ENCODE measurements around the gene CTU1. TPM values are rescaled to one million over a fixed set of nuclear protein-coding genes. Genes with fewer than 3 reads are reported as not detected.
"Not testable (repeated sequence)": the region's sequence is repeated elsewhere in the genome, so short reads cannot be mapped to it uniquely, and the experiment has no call there.

CTU1 gene
- polyA plus RNA-seq (ENCODE audit: insufficient read length in 4 of 4), result 1 to 10 TPM; 2.6 to 4.6 (median 3.0) TPM

DNA sequence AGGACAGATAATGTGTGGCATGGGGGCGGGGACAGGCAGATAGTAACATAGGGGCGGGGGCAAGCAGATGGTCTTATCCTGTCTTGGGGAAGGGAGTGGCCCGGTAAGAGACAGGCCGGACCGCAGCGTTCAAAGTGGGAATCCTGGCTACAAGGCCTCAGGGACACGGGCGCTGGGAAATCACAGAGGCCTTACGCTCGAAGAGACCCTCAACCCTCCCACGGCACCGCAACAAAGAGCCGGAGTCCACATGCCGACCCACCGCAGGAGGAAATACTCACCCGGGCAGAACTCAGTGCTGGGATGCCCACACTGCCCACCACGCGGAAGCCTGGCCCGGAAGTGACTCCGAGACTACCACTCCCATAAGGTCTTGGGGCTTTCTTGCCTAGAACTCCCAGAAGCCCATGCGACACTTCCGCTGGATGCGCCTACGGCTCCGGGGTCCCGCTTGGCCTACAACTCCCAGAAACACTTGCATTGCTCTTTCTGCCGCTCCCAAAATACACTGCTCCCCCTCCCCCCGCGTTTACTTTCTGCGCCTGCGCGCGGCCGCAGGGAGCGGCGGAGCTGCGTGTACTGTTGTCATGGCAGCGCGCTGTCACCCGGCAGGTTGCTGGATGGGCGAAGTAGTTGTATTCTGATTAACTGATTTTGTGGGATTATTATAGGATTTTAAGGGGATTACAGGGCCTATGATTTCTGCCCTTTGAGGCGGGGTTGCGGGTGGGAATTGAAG lies at the start of gene CTU1:
TSS of gene CTU1 (minus strand) at position 344 of the 739 bp plus-strand sequence. CDS start 3,840 bp downstream, outside the sequence.
- DNase-seq (ENCODE audit: low read depth in 4 of 4, low spot score in 3 of 4), result peak; percentile 95 to 98 (median 96)

DNA sequence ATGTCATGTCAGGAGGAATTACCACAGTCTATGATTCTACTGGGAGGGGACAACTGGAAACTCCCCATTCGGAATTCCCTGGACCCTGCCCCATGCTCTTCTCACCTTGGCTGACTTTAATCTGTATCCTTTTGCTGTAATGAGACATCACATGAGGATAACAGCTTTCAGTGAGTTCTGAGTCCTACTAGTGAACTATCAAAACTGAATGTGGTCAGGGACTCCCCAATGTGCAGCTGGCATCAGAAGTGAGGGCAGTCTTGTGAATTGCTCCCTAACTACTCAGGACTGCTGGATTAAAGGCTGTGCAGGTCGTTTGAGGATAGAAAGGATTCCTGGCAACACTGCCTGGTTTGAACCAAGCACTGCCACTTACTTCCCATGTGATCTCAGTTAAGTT lies 49.1 kb upstream of the CTU1 start:
- DNase-seq (ENCODE audit: low read depth in 4 of 4, low spot score in 3 of 4), result no peak

DNA sequence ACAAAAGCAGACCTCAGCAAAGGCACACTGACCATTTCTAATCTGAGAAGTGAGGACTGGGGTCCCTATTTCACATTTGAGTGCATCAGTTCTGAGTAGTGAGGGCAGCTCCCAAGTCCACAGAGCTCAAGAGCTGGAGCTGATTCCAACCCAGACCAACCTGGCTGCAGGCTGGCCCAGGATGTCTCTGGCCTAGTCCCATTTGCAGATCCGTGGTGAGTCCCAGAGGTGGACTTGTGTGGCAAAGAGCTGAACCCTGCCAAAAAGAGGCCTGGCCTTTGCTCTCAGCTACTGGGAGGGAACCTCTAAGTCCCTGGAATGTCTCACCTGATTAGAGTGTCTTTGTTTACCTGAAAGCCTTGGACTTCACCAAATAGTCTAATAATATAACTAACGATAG lies 48.5 kb upstream of the CTU1 start:
- DNase-seq (ENCODE audit: low read depth in 4 of 4, low spot score in 3 of 4), result no peak

DNA sequence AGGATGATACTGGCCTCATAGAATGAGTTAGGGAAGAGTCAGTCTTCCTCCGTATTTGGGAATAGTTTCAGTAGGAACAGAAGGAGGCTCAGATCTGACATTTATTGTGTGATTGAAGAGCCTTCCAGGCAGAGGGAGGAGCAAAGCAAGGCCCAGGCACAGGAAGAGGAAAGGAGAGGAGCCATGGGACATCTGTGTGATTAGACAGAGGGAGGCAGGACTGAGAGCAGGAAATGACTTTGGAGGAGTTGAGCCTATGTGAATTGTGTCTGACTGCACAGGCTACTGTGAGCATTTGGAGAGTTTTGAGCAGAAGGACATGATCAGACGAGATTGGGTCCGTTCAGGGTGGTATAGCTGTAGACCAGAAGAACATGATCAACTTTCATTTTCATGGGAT lies 42.4 kb upstream of the CTU1 start:
- no peak for DNase-seq (ENCODE audit: low read depth in 4 of 4, low spot score in 3 of 4)

DNA sequence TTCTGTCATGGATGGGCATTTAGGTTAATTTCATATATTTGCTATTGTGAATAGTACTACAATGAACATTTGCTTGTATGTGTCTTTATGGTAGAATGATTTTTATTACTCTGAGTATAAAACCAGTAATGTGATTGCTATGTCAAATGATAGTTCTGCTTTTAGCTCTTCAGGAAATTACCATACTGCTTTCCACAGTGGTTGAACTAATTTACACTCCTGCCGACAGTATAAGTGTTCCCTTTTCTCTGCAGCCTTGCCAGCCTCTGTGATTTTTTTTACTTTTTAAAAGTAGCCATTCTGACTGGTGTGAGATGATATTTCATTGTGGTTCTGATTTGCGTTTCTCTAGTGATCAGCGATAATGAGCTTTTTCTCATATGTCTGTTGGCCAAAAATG lies 40.4 kb upstream of the CTU1 start:
- no peak for DNase-seq (ENCODE audit: low read depth in 4 of 4, low spot score in 3 of 4)

DNA sequence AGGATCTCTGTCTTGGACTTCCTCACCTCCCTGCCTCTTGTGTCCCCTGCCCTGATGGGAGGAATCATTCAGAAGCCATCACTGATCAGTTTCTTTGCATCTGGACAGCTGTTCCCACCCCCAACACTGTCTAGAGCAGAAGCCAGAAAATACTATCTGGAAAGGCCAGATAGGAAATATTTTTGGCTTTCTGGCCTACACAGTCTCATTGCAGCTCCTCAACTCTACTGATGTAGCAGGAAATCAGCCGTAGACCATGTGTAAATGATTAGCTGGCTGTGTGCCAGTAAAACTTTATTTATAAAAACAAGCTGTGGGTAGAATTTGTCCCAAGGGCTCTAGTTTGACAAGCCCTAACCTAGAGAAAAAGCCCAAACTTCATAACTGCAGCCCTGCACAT lies 39.5 kb upstream of the CTU1 start:
- DNase-seq (ENCODE audit: low read depth in 4 of 4, low spot score in 3 of 4), result no peak

DNA sequence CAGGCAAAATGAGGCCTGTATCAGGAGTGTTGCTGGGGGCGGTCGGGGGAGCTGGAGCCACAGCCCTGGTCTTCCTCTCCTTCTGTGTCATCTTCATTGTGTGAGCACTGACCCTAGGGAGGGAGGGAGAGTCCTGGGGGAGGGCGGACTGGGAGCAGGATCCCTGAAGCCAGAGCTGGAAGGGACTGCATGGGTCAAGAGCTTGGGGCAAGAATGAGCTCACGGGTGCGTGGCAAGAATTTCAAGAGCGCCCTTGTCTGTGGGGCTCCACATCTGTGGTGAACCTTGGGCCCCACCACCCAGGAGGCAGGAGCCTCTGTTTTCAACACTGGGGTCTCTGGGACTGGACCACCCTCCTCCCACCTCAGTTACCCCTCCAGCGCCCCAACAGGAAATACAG lies 38.5 kb upstream of the CTU1 start:
- DNase-seq (ENCODE audit: low read depth in 4 of 4, low spot score in 3 of 4), result no peak

DNA sequence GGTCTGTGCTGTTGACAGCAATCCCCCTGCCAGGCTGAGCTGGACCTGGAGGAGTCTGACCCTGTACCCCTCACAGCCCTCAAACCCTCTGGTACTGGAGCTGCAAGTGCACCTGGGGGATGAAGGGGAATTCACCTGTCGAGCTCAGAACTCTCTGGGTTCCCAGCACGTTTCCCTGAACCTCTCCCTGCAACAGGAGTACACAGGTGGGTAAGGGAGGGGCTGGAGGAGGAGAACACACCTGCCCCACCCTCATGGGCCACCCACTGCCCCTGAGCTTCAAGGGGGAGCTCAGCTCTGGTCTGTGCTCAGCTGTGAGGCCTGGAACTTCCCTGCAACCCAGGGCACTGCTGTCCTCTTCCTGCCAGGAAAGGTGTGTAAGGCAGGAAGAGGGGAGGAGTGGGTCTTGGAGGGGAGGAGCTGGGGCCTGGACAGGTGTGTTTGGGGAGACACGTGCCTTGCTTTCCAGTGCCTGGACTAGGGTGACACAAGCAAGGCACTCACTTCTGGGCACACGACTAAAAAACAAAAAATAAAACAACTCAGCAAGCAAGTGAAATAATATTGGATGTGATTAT lies 37.8 kb upstream of the CTU1 start:
- no peak for DNase-seq (ENCODE audit: low read depth in 4 of 4, low spot score in 3 of 4)

DNA sequence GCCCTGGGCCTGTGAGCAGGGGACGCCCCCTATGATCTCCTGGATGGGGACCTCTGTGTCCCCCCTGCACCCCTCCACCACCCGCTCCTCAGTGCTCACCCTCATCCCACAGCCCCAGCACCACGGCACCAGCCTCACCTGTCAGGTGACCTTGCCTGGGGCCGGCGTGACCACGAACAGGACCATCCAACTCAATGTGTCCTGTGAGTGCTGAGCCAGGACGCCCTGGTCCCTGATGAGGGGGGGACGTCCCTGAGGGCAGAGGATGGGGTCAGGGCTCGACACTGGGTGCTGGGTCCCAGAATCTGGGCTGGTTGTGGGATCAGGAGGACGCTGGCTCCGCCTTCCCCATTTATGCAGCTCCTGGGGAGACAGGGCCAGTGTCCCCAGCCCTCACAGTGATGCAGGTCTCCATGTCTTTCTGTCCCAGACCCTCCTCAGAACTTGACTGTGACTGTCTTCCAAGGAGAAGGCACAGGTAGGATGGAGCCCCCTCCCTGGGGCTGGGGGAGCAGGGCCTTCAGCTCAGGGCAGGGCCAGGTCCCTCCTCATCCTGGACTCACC lies 36.4 kb upstream of the CTU1 start:
- DNase-seq (ENCODE audit: low read depth in 4 of 4, low spot score in 3 of 4), result no peak

DNA sequence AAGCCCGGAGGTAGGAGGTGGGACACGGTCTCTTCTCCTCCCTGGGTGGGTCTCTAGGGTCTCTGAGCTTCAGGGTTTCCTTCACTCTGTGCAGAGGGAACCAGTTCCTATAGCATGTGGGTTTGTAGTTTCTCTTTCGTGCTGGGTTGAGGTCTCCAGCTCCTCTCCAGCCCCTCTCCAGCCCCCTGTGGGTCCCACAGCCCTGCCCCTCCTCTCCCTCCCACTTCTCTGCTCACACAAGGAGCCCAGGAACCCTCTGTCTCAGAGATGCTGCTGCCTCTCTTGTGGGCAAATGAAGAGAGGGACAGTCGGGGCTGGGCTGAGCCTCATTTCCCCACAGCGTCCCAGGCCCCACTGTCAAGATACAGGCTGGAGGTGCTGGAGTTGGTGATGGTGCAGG lies 35.3 kb upstream of the CTU1 start:
- DNase-seq (ENCODE audit: low read depth in 4 of 4, low spot score in 3 of 4), result no peak

DNA sequence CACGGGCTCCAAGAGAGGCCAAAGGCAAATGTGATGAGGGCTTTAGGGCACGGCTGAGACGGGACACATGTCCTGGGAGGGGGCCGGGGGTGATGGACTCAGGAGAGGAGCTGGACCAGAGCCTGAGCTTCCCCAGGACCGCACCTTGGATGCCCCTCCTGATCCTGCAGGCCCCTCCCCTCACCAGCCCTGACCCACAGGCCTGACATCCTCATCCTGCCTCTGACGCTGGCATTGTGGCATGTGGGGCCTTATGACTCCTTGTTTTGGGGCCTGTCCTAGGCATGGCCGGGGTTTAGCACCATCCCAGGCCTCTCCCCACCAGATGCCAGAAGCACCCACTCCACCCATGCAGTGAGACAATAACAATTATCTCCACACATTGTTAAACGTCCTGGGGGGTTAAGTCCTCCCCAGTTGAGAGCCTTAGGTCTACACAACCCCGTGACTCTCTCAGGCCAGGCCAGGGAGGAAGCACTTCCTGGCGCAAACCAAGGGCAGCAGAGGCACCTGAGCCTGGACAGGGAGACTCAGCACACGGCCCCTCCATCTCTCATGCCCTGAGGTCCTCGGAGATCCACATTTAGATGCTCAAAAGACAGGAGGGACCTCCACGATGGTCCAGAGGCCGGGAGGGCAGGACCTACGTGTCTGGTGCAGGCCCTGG lies 34.7 kb upstream of the CTU1 start:
- not testable (repeated sequence) for DNase-seq (ENCODE audit: low read depth in 4 of 4, low spot score in 3 of 4)

DNA sequence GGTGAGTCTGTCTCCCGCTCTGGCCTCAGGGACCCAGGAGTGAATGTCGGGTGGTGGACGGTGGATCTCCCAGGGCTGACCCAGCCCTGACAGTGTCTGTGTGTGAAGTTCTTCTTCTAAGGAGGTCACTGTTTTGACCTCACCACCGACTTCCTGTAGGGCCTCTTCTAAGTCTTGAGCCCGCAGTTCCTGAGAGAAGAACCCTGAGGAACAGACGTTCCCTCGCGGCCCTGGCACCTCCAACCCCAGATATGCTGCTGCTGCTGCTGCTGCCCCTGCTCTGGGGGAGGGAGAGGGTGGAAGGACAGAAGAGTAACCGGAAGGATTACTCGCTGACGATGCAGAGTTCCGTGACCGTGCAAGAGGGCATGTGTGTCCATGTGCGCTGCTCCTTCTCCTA lies 33.9 kb upstream of the CTU1 start, which contains the start of gene SIGLEC7:
TSS of gene SIGLEC7 (plus strand) at position 183 of the 400 bp plus-strand sequence. CDS start at position 252, 69 bp downstream.
- DNase-seq (ENCODE audit: low read depth in 4 of 4, low spot score in 3 of 4), result no peak

DNA sequence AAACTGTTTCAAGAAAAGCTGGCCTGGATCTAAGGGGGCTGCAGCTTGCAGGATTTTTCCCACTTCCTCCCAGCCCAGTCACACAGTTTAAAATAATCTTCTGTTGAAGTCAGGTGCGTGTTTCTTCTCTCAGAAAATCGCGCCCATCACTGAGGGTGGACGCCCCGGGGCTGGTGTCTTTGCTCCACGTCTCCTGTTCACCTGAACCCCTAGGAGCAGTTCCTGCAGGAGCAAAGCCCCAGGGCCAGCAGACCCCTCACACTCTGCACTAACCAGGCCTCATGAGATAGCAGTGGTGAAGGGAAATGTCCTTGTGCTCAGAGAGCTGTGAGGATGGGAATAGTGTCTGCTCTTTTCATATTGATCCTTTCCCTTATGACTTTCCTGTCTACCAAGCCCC lies 33.0 kb upstream of the CTU1 start:
- no peak for DNase-seq (ENCODE audit: low read depth in 4 of 4, low spot score in 3 of 4)

DNA sequence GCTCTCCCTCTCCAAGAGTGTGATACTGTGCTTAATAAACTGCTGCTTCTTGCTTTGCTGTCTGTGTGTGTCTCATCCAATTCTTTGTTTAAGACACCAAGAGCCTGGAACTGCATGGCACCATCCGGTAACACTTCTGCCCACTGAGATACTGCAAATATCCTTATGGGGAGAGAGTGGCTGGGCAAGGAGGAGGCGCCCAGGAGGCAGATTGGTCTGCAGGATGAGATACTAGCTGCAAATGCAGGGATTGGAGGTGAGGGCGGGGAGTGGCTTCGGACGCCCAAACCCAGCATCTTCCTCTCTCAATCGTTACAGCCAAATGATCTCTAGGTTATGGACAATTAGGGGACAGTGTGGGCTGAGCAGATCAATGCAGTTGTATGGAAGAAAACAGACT lies 32.2 kb upstream of the CTU1 start:
- DNase-seq (ENCODE audit: low read depth in 4 of 4, low spot score in 3 of 4), result no peak

DNA sequence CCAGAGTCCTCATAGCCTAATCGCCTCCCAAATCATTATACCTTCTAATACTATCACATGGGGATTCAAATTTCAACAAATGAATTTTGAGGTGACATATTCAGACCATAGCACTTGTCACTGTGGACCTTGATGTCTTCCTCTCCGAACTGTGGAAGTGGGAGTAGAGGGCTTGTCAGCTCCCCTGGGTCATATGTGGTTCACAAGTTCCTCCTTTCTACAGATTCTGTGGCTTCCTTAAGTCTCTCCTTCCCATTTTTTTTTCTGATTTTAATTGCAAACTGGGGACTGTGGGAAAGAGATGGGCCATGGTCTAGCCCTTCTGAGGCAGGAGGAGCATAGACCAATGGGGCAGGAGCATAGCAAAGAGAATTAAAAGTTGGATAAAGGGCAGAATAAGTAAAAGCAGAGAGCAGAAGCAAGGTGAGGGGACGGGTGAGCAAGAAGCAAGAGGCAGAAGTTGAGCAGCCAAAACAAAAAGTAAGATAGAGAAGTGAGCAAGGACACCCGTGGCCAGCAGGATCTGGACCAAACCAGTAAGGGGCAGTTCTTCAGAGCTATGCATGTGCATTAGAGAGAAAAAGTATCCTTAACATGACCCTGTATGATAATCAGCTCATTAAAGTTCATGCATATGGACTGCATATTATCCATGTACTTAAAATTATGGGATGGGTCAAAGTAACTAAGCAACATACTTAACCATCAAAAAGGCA lies 31.2 kb upstream of the CTU1 start:
- DNase-seq (ENCODE audit: low read depth in 4 of 4, low spot score in 3 of 4), result no peak

DNA sequence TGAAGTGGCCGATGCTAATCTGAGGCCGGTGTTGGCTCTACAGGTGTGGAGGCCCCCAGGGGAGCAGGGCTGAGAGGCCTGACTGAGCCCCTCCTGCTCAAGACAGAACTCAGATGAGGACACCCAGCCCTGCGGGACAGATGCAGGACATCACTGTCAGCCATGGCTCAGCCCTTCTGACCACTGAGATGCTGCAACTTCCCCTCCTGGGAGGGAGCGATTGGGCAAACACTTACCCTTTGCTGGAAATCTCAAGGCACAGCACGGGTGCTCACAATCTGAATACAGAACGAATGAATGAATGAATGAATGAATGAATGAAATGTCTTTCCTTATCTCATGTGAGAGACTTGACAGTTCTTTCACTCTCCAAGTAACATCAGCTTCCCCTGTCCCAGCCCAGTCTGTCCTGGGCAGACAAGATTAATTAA lies 30.4 kb upstream of the CTU1 start:
- no peak for DNase-seq (ENCODE audit: low read depth in 4 of 4, low spot score in 3 of 4)

DNA sequence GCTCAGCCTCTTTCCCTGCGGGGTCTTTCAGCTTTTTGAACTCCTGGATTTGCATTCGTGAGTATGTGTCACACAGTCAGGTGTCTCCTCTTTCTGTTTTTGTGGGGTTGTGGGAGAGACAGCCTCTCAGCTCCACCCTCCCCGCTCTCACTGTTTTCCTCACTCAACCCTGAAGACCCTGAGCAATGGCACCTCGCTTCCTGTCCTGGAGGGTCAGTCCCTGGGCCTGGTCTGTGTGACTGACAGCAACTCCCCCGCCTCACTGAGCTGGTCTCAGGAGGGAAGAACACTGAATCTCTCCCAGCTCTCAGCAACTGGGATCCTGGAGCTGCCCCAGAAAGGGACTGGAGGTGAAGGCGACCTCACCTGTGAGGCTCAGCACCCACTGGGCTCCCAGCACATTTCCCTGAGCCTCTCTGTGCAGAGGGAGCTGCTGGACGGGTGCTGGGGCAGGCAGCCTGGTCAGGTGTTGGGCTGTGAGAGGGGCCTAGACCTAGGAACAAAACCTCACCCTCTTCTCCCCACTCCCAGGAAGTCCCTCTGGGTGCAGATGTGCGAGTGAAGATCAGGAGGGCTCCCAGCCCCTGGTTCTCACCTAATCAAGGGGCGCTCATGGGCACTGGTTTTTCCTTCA lies 29.7 kb upstream of the CTU1 start:
- DNase-seq (ENCODE audit: low read depth in 4 of 4, low spot score in 3 of 4), result no peak

DNA sequence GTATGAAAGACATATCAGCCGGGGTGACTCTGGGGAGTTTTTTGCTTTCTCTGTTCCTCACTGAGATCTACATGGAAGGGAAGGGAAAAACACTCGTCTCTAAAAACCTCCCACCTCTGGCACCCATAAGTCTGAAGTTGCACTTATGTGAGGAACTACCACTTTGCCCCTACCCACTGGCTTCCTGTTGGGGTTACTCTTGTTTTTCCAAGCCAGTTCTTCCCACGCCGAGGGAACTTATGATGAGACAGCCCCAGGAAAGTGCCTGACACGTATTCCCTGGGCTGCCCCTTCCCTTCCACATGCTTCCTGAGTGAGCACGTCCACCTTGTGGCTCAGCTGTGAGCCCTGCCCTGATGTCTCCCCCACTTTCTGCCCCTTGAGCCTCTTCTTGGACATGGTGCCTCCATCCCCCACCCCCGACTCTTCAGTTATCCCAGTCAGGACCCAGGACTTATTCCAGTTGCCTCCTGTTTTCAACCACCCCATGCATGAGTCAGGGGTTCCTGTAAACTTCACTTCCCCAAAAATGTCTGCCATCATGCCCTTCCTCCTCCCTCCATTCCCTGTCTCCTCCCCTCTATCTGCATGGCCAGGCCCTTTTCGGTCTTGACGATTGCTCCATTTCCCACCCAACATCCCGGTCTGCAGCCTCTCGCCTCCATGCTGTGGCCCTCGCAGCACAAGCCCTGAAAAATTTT lies 28.8 kb upstream of the CTU1 start:
- no peak for DNase-seq (ENCODE audit: low read depth in 4 of 4, low spot score in 3 of 4)

DNA sequence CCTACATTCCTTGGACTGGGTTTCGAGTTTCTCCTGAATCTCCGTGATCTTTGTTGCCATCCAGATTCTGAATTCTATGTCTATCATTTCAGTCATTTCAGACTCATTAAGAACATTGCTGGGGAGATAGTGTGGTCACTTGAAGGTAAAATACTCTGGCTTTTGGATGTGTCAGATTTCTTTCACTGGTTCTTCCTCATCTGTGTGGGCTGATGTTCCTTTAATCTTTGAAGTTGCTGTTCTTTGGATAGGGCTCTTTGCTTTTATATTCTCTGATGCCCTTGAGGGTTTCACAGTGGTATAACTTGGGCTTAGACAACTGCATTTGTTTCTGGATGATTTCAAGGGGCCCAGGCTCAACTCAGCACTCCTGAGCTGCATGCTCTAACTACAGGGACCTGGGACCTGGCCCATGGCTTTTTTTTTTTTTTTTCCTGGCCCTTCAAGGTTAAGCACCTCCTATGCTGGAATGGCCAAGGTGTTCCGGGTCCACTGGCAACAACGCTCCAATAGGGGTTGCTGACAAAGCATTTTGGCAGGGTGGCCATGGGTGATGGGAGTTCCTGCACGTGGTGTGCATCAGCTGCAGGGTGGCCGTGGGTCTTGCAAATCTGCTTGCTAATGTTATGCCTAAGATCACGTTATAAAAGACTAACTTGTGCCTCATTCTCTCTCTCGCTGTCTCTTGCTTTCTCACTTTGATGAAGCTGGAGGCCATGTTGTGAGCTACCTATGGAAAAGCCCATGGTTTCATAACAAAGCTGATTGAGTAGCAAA lies 28.0 kb upstream of the CTU1 start:
- no peak for DNase-seq (ENCODE audit: low read depth in 4 of 4, low spot score in 3 of 4)
